Spleen (tissue), 7 donors: ENCODE results near the gene EMC6.

Experiments used
- CTCF ChIP-seq, 11 experiments: fragments of 200-600 bp in 7 of 11; fragments of 450-650 bp in 4 of 11; sonication (generic) in 4 of 11; IDR thresholded peaks in 8 of 11; conservative IDR thresholded peaks in 3 of 11; 1 replicate in 7 of 11; 2 replicates in 4 of 11; pipeline versions ENCODE4 v1.4.0 to v1.8.0; 2016 to 2021; ENCODE audit warnings: antibody characterized with exemption in 11 of 11, inconsistent platforms in 4 of 11, mild to moderate bottlenecking in 1 of 11
- POLR2A ChIP-seq, 3 donors: fragments of 450-650 bp; IDR thresholded peaks; one replicate each; pipeline ENCODE4 v1.5.1; 2017; ENCODE audit warnings: antibody characterized with exemption in 3 of 3, mild to moderate bottlenecking in 1 of 3
- POLR2AphosphoS5 ChIP-seq, 3 donors: sonication (generic); formaldehyde crosslinking; IDR thresholded peaks; one replicate each; pipeline ENCODE4 v1.5.1; 2017; ENCODE audit warnings: antibody characterized with exemption in 3 of 3
- donor health status: DM: no; HTN: no; CAD: no; lungs with moderate emphysema.
- donor health status: DM: no; HTN: no; CAD: no.
- donor health status: DM: no; HTN: no; CAD: no.

- TF ChIP-seq CTCF (IDR thresholded peaks at IDR 0.05 in 8 of 11, conservative IDR thresholded peaks at IDR 0.05 in 3 of 11) (no peak), POLR2A (IDR thresholded peaks at IDR 0.05) (no peak), POLR2AphosphoS5 (IDR thresholded peaks at IDR 0.05) (no peak)
These were observed 36.5 kb downstream of the EMC6 start for GRCh38 chr17:3704931-3705717.
